H1 (cell line): ENCODE data around the gene SCN10A. TPM values are rescaled to one million over a fixed set of nuclear protein-coding genes. Genes with fewer than 3 reads are reported as not detected.

ENCODE experiments used
- CTCF ChIA-PET: fragments of 300-600 bp; sonication (Branson Sonifier 250); formaldehyde crosslinking; loops from one replicate; lab custom pipeline; 2021; ENCODE audit not compliant: partially characterized antibody; lab: Charles Lee
- POLR2A ChIA-PET: fragments of 300-600 bp; sonication (Branson Sonifier 250); formaldehyde crosslinking; loops from one replicate; lab custom pipeline; 2021; ENCODE audit warnings: inconsistent platforms; ENCODE audit not compliant: partially characterized antibody; lab: Charles Lee
- DNase-seq, 2 experiments: peaks; one replicate each; pipeline versions ENCODE4 v3.0.0 to v3.0.0-alpha.2; 2010 to 2022; ENCODE audit warnings: low spot score in 2 of 2, low read depth in 1 of 2, mixed read lengths in 1 of 2
- FAIRE-seq: peaks from 2 replicates; lab custom pipeline; 2011; peaks lifted over from hg19 to GRCh38; lab: Jason Lieb, UNC
- H2AFZ ChIP-seq: 2 replicates; pipeline ENCODE4 v1.8.1; 2012; ENCODE audit warnings: low read length, inconsistent platforms
- H2AK5ac ChIP-seq: 2 replicates; pipeline ENCODE4 v1.6.1; 2013; ENCODE audit warnings: low read depth, low read length
- H2BK120ac ChIP-seq: replicated peaks from 2 replicates; pipeline ENCODE3; 2013; ENCODE audit warnings: low read depth, low read length, inconsistent platforms
- H2BK12ac ChIP-seq: 2 replicates; pipeline ENCODE4 v1.6.1; 2013; ENCODE audit warnings: low read depth, low read length
- H2BK15ac ChIP-seq: 2 replicates; pipeline ENCODE4 v1.6.1; 2013; ENCODE audit warnings: low read length
- H2BK20ac ChIP-seq: 2 replicates; pipeline ENCODE4 v1.6.1; 2013; ENCODE audit warnings: low read length
- H2BK5ac ChIP-seq: 2 replicates; pipeline ENCODE4 v1.6.1; 2013; ENCODE audit warnings: low read depth, low read length
- H3K14ac ChIP-seq: 2 replicates; pipeline ENCODE4 v1.6.1; 2013; ENCODE audit warnings: inconsistent platforms; ENCODE audit not compliant: insufficient read length
- H3K18ac ChIP-seq: 2 replicates; pipeline ENCODE4 v1.6.1; 2013; ENCODE audit warnings: low read length; ENCODE audit errors: extremely low read depth
- H3K23ac ChIP-seq: 2 replicates; pipeline ENCODE4 v1.6.1; 2013; ENCODE audit warnings: inconsistent platforms; ENCODE audit not compliant: insufficient read length
- H3K23me2 ChIP-seq: 2 replicates; pipeline ENCODE4 v1.6.1; 2013; ENCODE audit warnings: low read depth, low read length
- H3K27ac ChIP-seq: 2 replicates; pipeline ENCODE4 v1.6.1; 2011; ENCODE audit warnings: low read depth, low read length, inconsistent platforms
- H3K27me3 ChIP-seq, 4 experiments: replicated peaks in 1 of 4; 1 replicate in 1 of 4; 2 replicates in 3 of 4; pipeline versions ENCODE4 v1.6.1 to v1.8.1; 2011 to 2013; ENCODE audit warnings: low read length in 3 of 4, mild to moderate bottlenecking in 3 of 4, inconsistent platforms in 2 of 4, mixed read lengths in 2 of 4, moderate library complexity in 1 of 4; ENCODE audit not compliant: control insufficient read depth in 3 of 4, insufficient read depth in 3 of 4; ENCODE audit errors: extremely low read depth in 1 of 4
- H3K36me3 ChIP-seq, 4 experiments: 2 replicates each; pipeline versions ENCODE4 v1.6.1 to v1.8.1; 2011 to 2013; ENCODE audit warnings: mild to moderate bottlenecking in 4 of 4, low read length in 3 of 4, moderate library complexity in 2 of 4, control low read depth in 1 of 4, inconsistent platforms in 1 of 4; ENCODE audit not compliant: insufficient read depth in 4 of 4, control insufficient read depth in 2 of 4
- H3K4ac ChIP-seq: replicated peaks from 2 replicates; pipeline ENCODE3; 2013; ENCODE audit warnings: low read length, low read depth, mixed read lengths, inconsistent platforms; ENCODE audit not compliant: insufficient read length
- H3K4me1 ChIP-seq, 4 experiments: replicated peaks in 1 of 4; 1 replicate in 1 of 4; 2 replicates in 3 of 4; pipeline versions ENCODE4 v1.6.1 to v1.8.1; 2011 to 2013; ENCODE audit warnings: low read length in 3 of 4, inconsistent platforms in 2 of 4, mixed read lengths in 1 of 4; ENCODE audit not compliant: insufficient read depth in 4 of 4, control insufficient read depth in 3 of 4
- H3K4me2 ChIP-seq, 2 experiments: 2 replicates each; pipeline versions ENCODE4 v1.6.1 to v1.8.1; 2011 to 2013; ENCODE audit warnings: low read depth in 2 of 2, low read length in 2 of 2, control low read depth in 1 of 2, inconsistent platforms in 1 of 2, mild to moderate bottlenecking in 1 of 2; ENCODE audit not compliant: insufficient read depth in 1 of 2
- H3K4me3 ChIP-seq, 4 experiments: fragments of 200-600, 300-600 bp in 1 of 4; sonication (generic), shearing (Covaris generic), sonication (Bioruptor Twin) in 1 of 4; 2 replicates each; pipeline versions ENCODE4 v1.5.1 to v1.8.1; 2011 to 2016; ENCODE audit warnings: low read length in 4 of 4, low read depth in 3 of 4, control low read depth in 2 of 4, inconsistent platforms in 2 of 4, mild to moderate bottlenecking in 2 of 4, mixed read lengths in 1 of 4, moderate library complexity in 1 of 4; ENCODE audit not compliant: insufficient read depth in 2 of 4; ENCODE audit errors: extremely low read depth in 1 of 4
- H3K56ac ChIP-seq: replicated peaks from 2 replicates; pipeline ENCODE3; 2013; ENCODE audit warnings: low read depth, mild to moderate bottlenecking, mixed read lengths, low read length, inconsistent platforms; ENCODE audit not compliant: insufficient read length
- H3K79me1 ChIP-seq: 2 replicates; pipeline ENCODE4 v1.6.1; 2013; ENCODE audit warnings: low read depth, low read length, control low read depth
- H3K79me2 ChIP-seq, 2 experiments: 2 replicates each; pipeline versions ENCODE4 v1.6.1 to v1.8.1; 2012 to 2013; ENCODE audit warnings: low read length in 2 of 2, mild to moderate bottlenecking in 2 of 2, inconsistent platforms in 1 of 2; ENCODE audit not compliant: insufficient read depth in 2 of 2, control insufficient read depth in 1 of 2
- H3K9ac ChIP-seq, 4 experiments: replicated peaks in 1 of 4; 1 replicate in 1 of 4; 2 replicates in 3 of 4; pipeline versions ENCODE4 v1.6.1 to v1.8.1; 2011 to 2013; ENCODE audit warnings: low read depth in 3 of 4, low read length in 3 of 4, control low read depth in 2 of 4, mild to moderate bottlenecking in 2 of 4, moderate library complexity in 2 of 4, inconsistent platforms in 1 of 4; ENCODE audit errors: extremely low read depth in 1 of 4
- H3K9me3 ChIP-seq, 2 experiments: 2 replicates each; pipeline versions ENCODE4 v1.6.1 to v1.8.1; 2012 to 2013; ENCODE audit warnings: mild to moderate bottlenecking in 2 of 2, moderate library complexity in 2 of 2, control low read depth in 1 of 2, inconsistent platforms in 1 of 2, low read depth in 1 of 2, low read length in 1 of 2, mixed read lengths in 1 of 2; ENCODE audit not compliant: insufficient read depth in 2 of 2
- H4K20me1 ChIP-seq, 2 experiments: replicated peaks in 1 of 2; 2 replicates each; pipeline versions ENCODE3 to v1.8.1; 2011 to 2013; ENCODE audit warnings: inconsistent platforms in 2 of 2, low read length in 2 of 2, mild to moderate bottlenecking in 1 of 2; ENCODE audit not compliant: insufficient read depth in 2 of 2, control insufficient read depth in 1 of 2
- H4K5ac ChIP-seq: 2 replicates; pipeline ENCODE4 v1.6.1; 2013; ENCODE audit warnings: low read length, low read depth, mixed read lengths, inconsistent platforms; ENCODE audit not compliant: insufficient read length
- H4K8ac ChIP-seq: 2 replicates; pipeline ENCODE4 v1.8.0; 2013; ENCODE audit warnings: mild to moderate bottlenecking, moderate library complexity, low read length, inconsistent platforms; ENCODE audit not compliant: insufficient read depth; ENCODE audit errors: extremely low read depth
- H4K91ac ChIP-seq: replicated peaks from 2 replicates; pipeline ENCODE3; 2013; ENCODE audit warnings: low read length, mixed read lengths, inconsistent platforms; ENCODE audit not compliant: insufficient read length
- ASH2L ChIP-seq: fragments of 200-600, 300-600 bp; sonication (generic); IDR thresholded peaks from one replicate; pipeline ENCODE4 v1.7.1; 2017; ENCODE audit warnings: low read length
- CTBP2 ChIP-seq: IDR thresholded peaks from 2 replicates; pipeline ENCODE4 v1.7.0; 2011; ENCODE audit warnings: borderline replicate concordance, mild to moderate bottlenecking, moderate library complexity, mixed read lengths, low read length; ENCODE audit not compliant: insufficient read depth, insufficient read length
- E2F6 ChIP-seq: IDR thresholded peaks from 2 replicates; pipeline ENCODE4 v1.6.1; 2012; ENCODE audit warnings: inconsistent platforms
- GTF2F1 ChIP-seq: IDR thresholded peaks from 2 replicates; pipeline ENCODE4 v1.6.1; 2012; ENCODE audit warnings: low read depth, low read length, improper control_type of control experiment, borderline replicate concordance
- NANOG ChIP-seq: IDR thresholded peaks from 2 replicates; pipeline ENCODE4 v1.6.1; 2011; ENCODE audit warnings: low read length, low read depth, mild to moderate bottlenecking, inconsistent platforms; ENCODE audit not compliant: insufficient read depth, poor library complexity, severe bottlenecking
- NRF1 ChIP-seq: IDR thresholded peaks from 2 replicates; pipeline ENCODE4 v1.6.1; 2011; ENCODE audit warnings: mild to moderate bottlenecking, low read depth, low read length, improper control_type of control experiment
- POLR2A ChIP-seq, 2 experiments: IDR thresholded peaks; 1 replicate in 1 of 2; 2 replicates in 1 of 2; pipeline ENCODE4 v1.6.1; 2011; ENCODE audit warnings: low read depth in 2 of 2, low read length in 2 of 2, mild to moderate bottlenecking in 2 of 2; ENCODE audit errors: control extremely low read depth in 1 of 2
- POU5F1 ChIP-seq: IDR thresholded peaks from 2 replicates; pipeline ENCODE4 v1.6.1; 2011; ENCODE audit warnings: low read depth, mild to moderate bottlenecking, low read length, moderate library complexity
- RNF2 ChIP-seq: fragments of 200-900, 300-1000 bp; sonication (generic); IDR thresholded peaks from 2 replicates; pipeline ENCODE4 v1.7.1; 2016; ENCODE audit warnings: borderline replicate concordance, low read depth, mild to moderate bottlenecking, antibody characterized with exemption, low read length; ENCODE audit not compliant: poor library complexity, severe bottlenecking; ENCODE audit errors: missing control alignments
- RXRA ChIP-seq: IDR thresholded peaks from 2 replicates; pipeline ENCODE4 v1.6.1; 2011; ENCODE audit warnings: low read depth, mild to moderate bottlenecking, low read length, moderate library complexity; ENCODE audit not compliant: insufficient read depth
- SP1 ChIP-seq: IDR thresholded peaks from 2 replicates; pipeline ENCODE4 v1.6.1; 2011; ENCODE audit warnings: low read depth, low read length
- SP2 ChIP-seq: IDR thresholded peaks from 2 replicates; pipeline ENCODE4 v1.6.1; 2012; ENCODE audit warnings: mild to moderate bottlenecking, low read length, inconsistent platforms
- SRF ChIP-seq: IDR thresholded peaks from 2 replicates; pipeline ENCODE4 v1.6.1; 2011; ENCODE audit warnings: mild to moderate bottlenecking, low read depth, low read length, moderate library complexity
- TEAD4 ChIP-seq: IDR thresholded peaks from 2 replicates; pipeline ENCODE4 v1.6.1; 2012; ENCODE audit warnings: low read depth, low read length, inconsistent platforms, mixed read lengths
- WGBS, 2 experiments: shearing (Covaris generic) in 1 of 2; methylation state at CpG; one replicate each; pipeline versions ENCODE4 v1.1.6 to v1.1.7; 2013 to 2015; ENCODE audit warnings: low lambda C conversion rate in 2 of 2, mixed read lengths in 2 of 2, inconsistent platforms in 1 of 2, low coverage in 1 of 2, missing lambda C conversion rate in 1 of 2; ENCODE audit not compliant: insufficient replicate concordance in 2 of 2, insufficient coverage in 1 of 2, insufficient read length in 1 of 2; ENCODE audit errors: extremely low coverage in 1 of 2, missing lambda C conversion rate in 1 of 2; 5-methylcytosine and 5-hydroxymethylcytosine counted together
- polyA plus RNA-seq, 7 experiments: library from polyadenylated mRNA; depleted of rRNA in 3 of 7; stranded (reverse) in 5 of 7; unstranded in 2 of 7; fragments of >200 nt in 5 of 7; fragments of 200-250 nt in 2 of 7; gene quantifications; 1 replicate in 5 of 7; 2 replicates in 1 of 7; 4 replicates in 1 of 7; pipeline versions ENCODE4 v1.2.1 to v1.2.3, GENCODE V29; 2011 to 2013; ENCODE audit warnings: missing spikeins in 2 of 7, mixed read lengths in 2 of 7
- total RNA-seq: library from RNA; stranded (reverse); fragmentation: NEBNext Ultra II Directional; extraction: Animal tissue kit (Norgen Biotek cat#: 25700); gene quantifications from 2 replicates; pipeline ENCODE4 v1.2.1, GENCODE V29; 2021

SCN10A gene
- total and polyA plus RNA-seq, 2 of the 8 experiments (the other 6 are each of a cell fraction or from before 2014, with no cell fraction given) = not detected

GRCh38 chr3:38720465-38720864 lies 95.6 kb downstream of the SCN10A start:
- POLR2A ChIA-PET = no interaction called here
- FAIRE-seq (no peak), DNase-seq (no peak)
- TF ChIP-seq SP1 (no peak), POLR2A (IDR thresholded peaks at IDR 0.05; ENCODE audit: control extremely low read depth in 1 of 2, low read depth in 2 of 2, low read length in 2 of 2) (no peak), TEAD4 (no peak), RNF2 (no peak), CTBP2 (no peak), POU5F1 (no peak), RXRA (no peak), NANOG (no peak), SRF (no peak), E2F6 (no peak), ASH2L (no peak), NRF1 (no peak), GTF2F1 (no peak), SP2 (no peak)

More at GRCh38 chr3:38720465-38720864, 95.6 kb downstream of the SCN10A start:
- 80% methylated on average over 1 of the region's 4 CpGs; no CpG with 5 or more reads in 1 of the 2 experiments for WGBS, 2 experiments
- Histone ChIP-seq H3K18ac (no peak overlapping the region), H3K36me3 (no peaks in the 10 kb centered on the region), H4K5ac (no peak overlapping the region), H3K79me1 (no peaks in the 10 kb centered on the region), H4K8ac (no peak overlapping the region; the same call in 1 of the 2 replicates), H2AK5ac (no peak overlapping the region), H3K9ac (no peak overlapping the region), H3K23ac (no peak overlapping the region), H4K91ac (no peak overlapping the region), H3K23me2 (0 out of 2 replicates have a peak, but pooled peaks cover 2% of the 10 kb centered on the region), H3K56ac (no peak overlapping the region), H3K4me2 (no peak overlapping the region; a peak in 1 of 4 replicates), H3K4me3 (no peak overlapping the region), H2BK5ac (no peak overlapping the region), H2BK20ac (no peak overlapping the region), H3K4me1 (peaks cover 0 to 10% (median 4%) of the 10 kb centered on the region in 4 experiments; a peak in 5 of 7 replicates), H4K20me1 (no peaks in the 10 kb centered on the region), H3K4ac (no peak overlapping the region), H3K27me3 (no peaks in the 10 kb centered on the region; a peak in 1 of 7 replicates), H2BK120ac (no peak overlapping the region), H2AFZ (no peak overlapping the region), H3K14ac (no peak overlapping the region), H3K9me3 (no peaks in the 10 kb centered on the region), H2BK12ac (no peak overlapping the region), H2BK15ac (no peak overlapping the region), H3K27ac (no peak overlapping the region), H3K79me2 (no peaks in the 10 kb centered on the region)
- CTCF ChIA-PET = interaction anchor here (10.3 kb wide), 1 partner anchor 17 kb away, joined by 80 read pairs; no protein-coding TSS in a partner anchor
